Measurements from ENCODE around the gene KLHL12. TPM values are rescaled to one million over a fixed set of nuclear protein-coding genes. Genes with fewer than 3 reads are reported as not detected.
A peak's percentile ranks its signal among the peaks of the same experiment; 100 is the strongest.

KLHL12 gene
- total RNA-seq: 10 to 100 TPM; 31.6 to 34.1 TPM

GRCh38 chr1:202926581-202927491 lies at the start of gene KLHL12:
Gene KLHL12, minus strand, starts transcription at chr1:202927234. Its CDS starts 2,072 bp downstream, at chr1:202925162.
- peaks cover 6% of the 10 kb centered on the region for H3K4me1 Mint-ChIP-seq
- peak; percentile 98 for ATAC-seq (replicated peaks)
- H3K27ac Mint-ChIP-seq: peak within 1 kb of the TSS; percentile 95
- peaks cover 35% of the 10 kb centered on the region for H3K36me3 Mint-ChIP-seq (ENCODE audit: low read depth)
- peak within 1 kb of the TSS; percentile 96 for H3K4me3 Mint-ChIP-seq
- H3K9me3 Mint-ChIP-seq: no peaks in the 10 kb centered on the region
- no peaks in the 10 kb centered on the region for H3K27me3 Mint-ChIP-seq

- Mint-ChIP-seq H3K4me1 (no peaks in the 10 kb centered on the region), H3K4me3 (no peak overlapping the region), H3K27me3 (peaks cover 23% of the 10 kb centered on the region), H3K27ac (no peak overlapping the region), H3K36me3 (ENCODE audit: low read depth) (no peaks in the 10 kb centered on the region), H3K9me3 (no peaks in the 10 kb centered on the region)
- no peak for ATAC-seq (replicated peaks)
These were observed 49.6 kb upstream of the KLHL12 start for GRCh38 chr1:202976633-202977032.

GRCh38 chr1:202974856-202975255 lies 47.8 kb upstream of the KLHL12 start:
- H3K4me3 Mint-ChIP-seq: no peak overlapping the region
- H3K27me3 Mint-ChIP-seq: peaks cover 20% of the 10 kb centered on the region
- H3K9me3 Mint-ChIP-seq: no peaks in the 10 kb centered on the region
- no peaks in the 10 kb centered on the region for H3K36me3 Mint-ChIP-seq (ENCODE audit: low read depth)
- no peak overlapping the region for H3K27ac Mint-ChIP-seq
- no peak for ATAC-seq (replicated peaks)
- H3K4me1 Mint-ChIP-seq: no peaks in the 10 kb centered on the region

- Mint-ChIP-seq H3K9me3 (no peaks in the 10 kb centered on the region), H3K27me3 (peaks cover under 1% of the 10 kb centered on the region), H3K4me1 (peaks cover 5% of the 10 kb centered on the region), H3K4me3 (no peak overlapping the region), H3K27ac (no peak overlapping the region), H3K36me3 (ENCODE audit: low read depth) (no peaks in the 10 kb centered on the region)
- ATAC-seq (replicated peaks): no peak
These were observed 45.0 kb upstream of the KLHL12 start for GRCh38 chr1:202972046-202972445.

- Mint-ChIP-seq H3K27me3 (no peaks in the 10 kb centered on the region), H3K4me1 (peaks cover 12% of the 10 kb centered on the region), H3K36me3 (ENCODE audit: low read depth) (peaks cover 19% of the 10 kb centered on the region), H3K27ac (peak overlapping the region; percentile 69), H3K9me3 (no peaks in the 10 kb centered on the region), H3K4me3 (peak overlapping the region; percentile 88)
- peak; percentile 45 for ATAC-seq (replicated peaks)
These were observed 41.9 kb upstream of the KLHL12 start for GRCh38 chr1:202968895-202969295.

GRCh38 chr1:202968351-202968750 lies 41.3 kb upstream of the KLHL12 start:
- no peaks in the 10 kb centered on the region for H3K9me3 Mint-ChIP-seq
- H3K27ac Mint-ChIP-seq: peak overlapping the region; percentile 69
- peaks cover 12% of the 10 kb centered on the region for H3K4me1 Mint-ChIP-seq
- H3K4me3 Mint-ChIP-seq: peak overlapping the region; percentile 88
- no peaks in the 10 kb centered on the region for H3K27me3 Mint-ChIP-seq
- no peak for ATAC-seq (replicated peaks)
- H3K36me3 Mint-ChIP-seq (ENCODE audit: low read depth): peaks cover 24% of the 10 kb centered on the region

- H3K27me3 Mint-ChIP-seq: no peaks in the 10 kb centered on the region
- H3K9me3 Mint-ChIP-seq: no peaks in the 10 kb centered on the region
- peaks cover 29% of the 10 kb centered on the region for H3K36me3 Mint-ChIP-seq (ENCODE audit: low read depth)
- H3K4me1 Mint-ChIP-seq: peaks cover 12% of the 10 kb centered on the region
- H3K4me3 Mint-ChIP-seq: peak overlapping the region; percentile 88
- peak overlapping the region; percentile 69 for H3K27ac Mint-ChIP-seq
- peak; percentile 38 for ATAC-seq (replicated peaks)
These were observed 40.7 kb upstream of the KLHL12 start for GRCh38 chr1:202967684-202968281.

- H3K27ac Mint-ChIP-seq: peak overlapping the region; percentile 78
- H3K4me3 Mint-ChIP-seq: peak overlapping the region; percentile 88
- no peaks in the 10 kb centered on the region for H3K9me3 Mint-ChIP-seq
- no peak for ATAC-seq (replicated peaks)
- H3K27me3 Mint-ChIP-seq: no peaks in the 10 kb centered on the region
- H3K36me3 Mint-ChIP-seq (ENCODE audit: low read depth): peaks cover 36% of the 10 kb centered on the region
- peaks cover 12% of the 10 kb centered on the region for H3K4me1 Mint-ChIP-seq
These were observed 39.2 kb upstream of the KLHL12 start for GRCh38 chr1:202966006-202966898.

- ATAC-seq (replicated peaks): no peak
- Mint-ChIP-seq H3K4me3 (peak overlapping the region; percentile 88), H3K4me1 (peaks cover 12% of the 10 kb centered on the region), H3K36me3 (ENCODE audit: low read depth) (peaks cover 36% of the 10 kb centered on the region), H3K27me3 (no peaks in the 10 kb centered on the region), H3K27ac (peak overlapping the region; percentile 78), H3K9me3 (no peaks in the 10 kb centered on the region)
These were observed 38.4 kb upstream of the KLHL12 start for GRCh38 chr1:202965422-202965821.

GRCh38 chr1:202964791-202965410 lies 37.9 kb upstream of the KLHL12 start:
- peak overlapping the region; percentile 88 for H3K4me3 Mint-ChIP-seq
- H3K27me3 Mint-ChIP-seq: no peaks in the 10 kb centered on the region
- no peak overlapping the region for H3K27ac Mint-ChIP-seq
- H3K4me1 Mint-ChIP-seq: peaks cover 12% of the 10 kb centered on the region
- peaks cover 36% of the 10 kb centered on the region for H3K36me3 Mint-ChIP-seq (ENCODE audit: low read depth)
- no peaks in the 10 kb centered on the region for H3K9me3 Mint-ChIP-seq
- no peak for ATAC-seq (replicated peaks)

- Mint-ChIP-seq H3K4me3 (no peak overlapping the region), H3K36me3 (ENCODE audit: low read depth) (peaks cover 40% of the 10 kb centered on the region), H3K27me3 (no peaks in the 10 kb centered on the region), H3K9me3 (no peaks in the 10 kb centered on the region), H3K27ac (no peak overlapping the region), H3K4me1 (peaks cover 16% of the 10 kb centered on the region)
- ATAC-seq (replicated peaks): no peak
These were observed 34.3 kb upstream of the KLHL12 start for GRCh38 chr1:202961220-202961880.

GRCh38 chr1:202959276-202959620 lies 32.2 kb upstream of the KLHL12 start:
- Mint-ChIP-seq H3K27me3 (no peaks in the 10 kb centered on the region), H3K4me1 (peaks cover 14% of the 10 kb centered on the region), H3K9me3 (no peaks in the 10 kb centered on the region), H3K4me3 (peak overlapping the region; percentile 91), H3K27ac (no peak overlapping the region), H3K36me3 (ENCODE audit: low read depth) (peaks cover 34% of the 10 kb centered on the region)
- no peak for ATAC-seq (replicated peaks)

GRCh38 chr1:202958544-202959275 lies 31.7 kb upstream of the KLHL12 start:
- Mint-ChIP-seq H3K27me3 (no peaks in the 10 kb centered on the region), H3K27ac (peak overlapping the region; percentile 88), H3K4me3 (peak overlapping the region; percentile 91), H3K9me3 (no peaks in the 10 kb centered on the region), H3K36me3 (ENCODE audit: low read depth) (peaks cover 28% of the 10 kb centered on the region), H3K4me1 (peaks cover 19% of the 10 kb centered on the region)
- ATAC-seq (replicated peaks): peak; percentile 10

All from activated T-helper 17 cell treated with anti-CD3 and anti-CD28 coated beads, Interleukin-2, amount 50 U/mL, for 72 hours (primary cell).